SK-N-SH (cell line): ENCODE data around the gene CKS2. TPM values are rescaled to one million over a fixed set of nuclear protein-coding genes. Genes with fewer than 3 reads are reported as not detected.

Experiments
- CTCF ChIA-PET: fragments of 300-600, 350-600 bp; formaldehyde crosslinking; extraction: SDS; loops from one replicate; lab custom pipeline; 2021; lab: Yijun Ruan, JAX
- POLR2A ChIA-PET: fragments of 350-600 bp; sonication (Branson Sonifier 250); formaldehyde crosslinking; extraction: SDS; loops from one replicate; lab custom pipeline; 2020; ENCODE audit warnings: antibody characterized with exemption, inconsistent platforms; lab: Yijun Ruan, JAX
- DNase-seq: peaks from one replicate; pipeline ENCODE4 v3.0.0; 2012
- H2AFZ ChIP-seq: fragments of 200-600 bp; sonication (generic); 2 replicates; pipeline ENCODE4 v1.8.1; 2016; ENCODE audit warnings: antibody characterized with exemption, mild to moderate bottlenecking, low read depth
- H3F3A ChIP-seq: fragments of 200-600 bp; sonication (generic); replicated peaks from 2 replicates; pipeline ENCODE3; 2016; ENCODE audit warnings: antibody characterized with exemption, mild to moderate bottlenecking; ENCODE audit not compliant: insufficient read depth
- H3K27ac ChIP-seq, 2 experiments: fragments of 200-500 bp in 1 of 2; fragments of 200-600 bp in 1 of 2; sonication (Bioruptor generic) in 1 of 2; sonication (generic), shearing (Covaris generic) in 1 of 2; 2 replicates each; pipeline versions ENCODE4 v1.5.1 to v1.6.1; 2014 to 2016; ENCODE audit warnings: low read depth in 2 of 2, inconsistent platforms in 1 of 2, low read length in 1 of 2, mild to moderate bottlenecking in 1 of 2, mixed read lengths in 1 of 2
- H3K27me3 ChIP-seq: fragments of 200-600 bp; sonication (generic), shearing (Covaris generic); 2 replicates; pipeline ENCODE4 v1.6.1; 2016; ENCODE audit warnings: mixed run types; ENCODE audit not compliant: insufficient read depth
- H3K36me3 ChIP-seq, 2 experiments: fragments of 200-500 bp in 1 of 2; fragments of 200-600 bp in 1 of 2; sonication (Bioruptor generic) in 1 of 2; sonication (generic) in 1 of 2; replicated peaks in 1 of 2; 2 replicates each; pipeline versions ENCODE3 to v1.5.1; 2014 to 2016; ENCODE audit warnings: low read length in 1 of 2, mild to moderate bottlenecking in 1 of 2; ENCODE audit not compliant: insufficient read depth in 2 of 2, control insufficient read depth in 1 of 2
- H3K4me1 ChIP-seq, 2 experiments: fragments of 200-500 bp in 1 of 2; fragments of 200-600 bp in 1 of 2; sonication (Bioruptor generic) in 1 of 2; sonication (generic), shearing (Covaris generic) in 1 of 2; 2 replicates each; pipeline versions ENCODE4 v1.5.1 to v1.6.1; 2014 to 2016; ENCODE audit warnings: low read depth in 1 of 2, low read length in 1 of 2, mixed run types in 1 of 2; ENCODE audit not compliant: insufficient read depth in 2 of 2, control insufficient read depth in 1 of 2
- H3K4me2 ChIP-seq: fragments of 200-600 bp; sonication (generic), shearing (Covaris generic); 2 replicates; pipeline ENCODE4 v1.6.1; 2017; ENCODE audit warnings: mixed run types
- H3K4me3 ChIP-seq, 2 experiments: fragments of 200-500 bp in 1 of 2; fragments of 200-600 bp in 1 of 2; sonication (Bioruptor generic) in 1 of 2; sonication (generic), shearing (Covaris generic) in 1 of 2; 2 replicates each; pipeline versions ENCODE4 v1.5.1 to v1.8.1; 2014 to 2016; ENCODE audit warnings: low read depth in 2 of 2, inconsistent platforms in 1 of 2, low read length in 1 of 2, mild to moderate bottlenecking in 1 of 2, mixed read lengths in 1 of 2, moderate library complexity in 1 of 2
- H3K79me2 ChIP-seq: fragments of 200-600 bp; sonication (generic); 2 replicates; pipeline ENCODE4 v1.8.1; 2017; ENCODE audit warnings: mild to moderate bottlenecking; ENCODE audit not compliant: insufficient read depth
- H3K9ac ChIP-seq: fragments of 200-600 bp; sonication (generic); 2 replicates; pipeline ENCODE4 v1.6.1; 2017; ENCODE audit warnings: mixed run types
- H3K9me2 ChIP-seq: fragments of 200-600 bp; sonication (generic); 2 replicates; pipeline ENCODE4 v1.6.1; 2017; ENCODE audit warnings: mixed run types
- H3K9me3 ChIP-seq: fragments of 200-600 bp; sonication (generic); 2 replicates; pipeline ENCODE4 v1.6.1; 2017; ENCODE audit warnings: mixed run types, mild to moderate bottlenecking, moderate library complexity
- H4K20me1 ChIP-seq: fragments of 200-600 bp; sonication (generic); 2 replicates; pipeline ENCODE4 v1.6.1; 2017; ENCODE audit warnings: mild to moderate bottlenecking, mixed run types; ENCODE audit not compliant: insufficient read depth
- ELF1 ChIP-seq: IDR thresholded peaks from 2 replicates; pipeline ENCODE4 v1.4.0; 2012
- EZH2phosphoT487 ChIP-seq: fragments of 200-600 bp; sonication (generic); IDR thresholded peaks from 2 replicates; pipeline ENCODE4 v1.6.1; 2017; ENCODE audit warnings: low read depth, mixed run types, mild to moderate bottlenecking, antibody characterized with exemption, moderate library complexity, borderline replicate concordance
- FOXJ3 ChIP-seq: sonication (generic); formaldehyde crosslinking; IDR thresholded peaks from 2 replicates; pipeline ENCODE4 v1.5.1; 2020; ENCODE audit warnings: mild to moderate bottlenecking, missing genetic modification reagents
- GABPA ChIP-seq: IDR thresholded peaks from 2 replicates; pipeline ENCODE4 v1.4.0; 2012; ENCODE audit warnings: low read depth, mild to moderate bottlenecking
- IRF3 ChIP-seq: fragments of 150-350 bp; IDR thresholded peaks from 2 replicates; pipeline ENCODE4 v1.6.1; 2016; ENCODE audit warnings: mild to moderate bottlenecking, low read depth, low read length
- MEF2A ChIP-seq: IDR thresholded peaks from 2 replicates; pipeline ENCODE4 v1.4.0; 2012; ENCODE audit warnings: low read depth, borderline replicate concordance
- MXI1 ChIP-seq: IDR thresholded peaks from 2 replicates; pipeline ENCODE4 v1.6.1; 2012; ENCODE audit warnings: mild to moderate bottlenecking, low read depth, low read length, improper control_type of control experiment
- NFIC ChIP-seq: IDR thresholded peaks from 2 replicates; pipeline ENCODE4 v1.4.0; 2012; ENCODE audit warnings: borderline replicate concordance
- PBX3 ChIP-seq: IDR thresholded peaks from 2 replicates; pipeline ENCODE4; 2012
- POLR2AphosphoS5 ChIP-seq: IDR thresholded peaks from 2 replicates; pipeline ENCODE4 v1.6.1; 2012; ENCODE audit warnings: low read depth, low read length
- RFX5 ChIP-seq: IDR thresholded peaks from 2 replicates; pipeline ENCODE4 v1.6.1; 2012; ENCODE audit warnings: mild to moderate bottlenecking, improper control_type of control experiment, low read length
- SIN3A ChIP-seq: IDR thresholded peaks from 2 replicates; pipeline ENCODE4 v1.6.1; 2012; ENCODE audit warnings: low read depth, mild to moderate bottlenecking, low read length, moderate library complexity, borderline replicate concordance
- TAF1 ChIP-seq: IDR thresholded peaks from 2 replicates; pipeline ENCODE4 v1.6.1; 2012; ENCODE audit warnings: low read depth, mild to moderate bottlenecking, low read length, moderate library complexity, borderline replicate concordance
- TCF12 ChIP-seq: IDR thresholded peaks from 2 replicates; pipeline ENCODE4 v1.4.0; 2012
- TEAD4 ChIP-seq: IDR thresholded peaks from 2 replicates; pipeline ENCODE4 v1.4.0; 2012; ENCODE audit warnings: mild to moderate bottlenecking, borderline replicate concordance; ENCODE audit not compliant: insufficient read depth
- YY1 ChIP-seq: IDR thresholded peaks from 2 replicates; pipeline ENCODE4 v1.4.0; 2012; ENCODE audit warnings: low read depth, mild to moderate bottlenecking
- WGBS: methylation state at CpG from one replicate; pipeline ENCODE4 v1.1.6; 2017; ENCODE audit warnings: low lambda C conversion rate; 5-methylcytosine and 5-hydroxymethylcytosine counted together
- polyA plus RNA-seq, 3 experiments: library from polyadenylated mRNA; depleted of rRNA; stranded (reverse); fragments of >200 nt; gene quantifications; 2 replicates each; pipeline ENCODE4 v1.2.3, GENCODE V29; 2012
- TF ChIP-seq, protein P1 (sequence below): IDR thresholded peaks from 2 replicates; pipeline ENCODE4 v1.4.0; 2012; ENCODE audit warnings: low read depth, borderline replicate concordance
- TF ChIP-seq, protein P2 (sequence below): fragments of 150-350 bp; IDR thresholded peaks from 2 replicates; pipeline ENCODE4 v1.6.1; 2017; ENCODE audit warnings: antibody characterized with exemption, low read length, low read depth, borderline replicate concordance
- TF ChIP-seq, protein P3 (sequence below): IDR thresholded peaks from 2 replicates; pipeline ENCODE4 v1.4.0; 2012; ENCODE audit warnings: low read depth

CKS2 gene
- polyA plus RNA-seq, 1 of the 3 experiments (the other 2 are of a cell fraction) = 362 TPM

- Histone ChIP-seq H3K4me2 (peak overlapping the region; percentile 89; the same call in 1 of the 2 replicates), H3K9me2 (no peaks in the 10 kb centered on the region), H3K79me2 (peaks cover 92% of the 10 kb centered on the region), H3K36me3 (peaks cover 36 to 45% of the 10 kb centered on the region in 2 experiments), H3K27me3 (no peaks in the 10 kb centered on the region), H3F3A (peaks cover 47% of the 10 kb centered on the region), H3K27ac (peak overlapping the region; percentile 96 to 99), H3K4me1 (peaks cover 23 to 26% of the 10 kb centered on the region in 2 experiments), H3K9ac (peak overlapping the region; percentile 93; the same call in 1 of the 2 replicates), H3K4me3 (peak overlapping the region in 1 of 2 experiments; percentile 73; a peak in 1 of 4 replicates), H3K9me3 (no peaks in the 10 kb centered on the region), H2AFZ (no peak overlapping the region), H4K20me1 (peaks cover 26% of the 10 kb centered on the region; the same call in 1 of the 2 replicates)
- DNase-seq = no peak
- ChIA-PET CTCF (no interaction called here), POLR2A (no interaction called here)
- WGBS = 75% methylated on average over 4 of the region's 4 CpGs
- TF ChIP-seq PBX3 = no peak
- TF ChIP-seq GABPA = no peak
- TF ChIP-seq NFIC = no peak
- no peak for TF ChIP-seq FOXJ3 (CRISPR knock-in tag)
- TF ChIP-seq POLR2AphosphoS5 = peak; percentile 32; the same call in 1 of the 2 replicates
These were observed 6.3 kb downstream of the CKS2 start for GRCh38 chr9:89317282-89317681.

GRCh38 chr9:89318123-89319014 lies 7.4 kb downstream of the CKS2 start, which contains the start of gene SECISBP2:
SECISBP2 (plus strand) TSS chr9:89318500; CDS start chr9:89318577, 77 bp downstream.
- peak within 1 kb of the TSS; percentile 93 for H3K9ac ChIP-seq
- H3K27ac ChIP-seq = peak within 1 kb of the TSS; percentile 96 to 99
- peaks cover 92% of the 10 kb centered on the region for H3K79me2 ChIP-seq
- WGBS = 3% methylated on average over 15 of the region's 91 CpGs
- CTCF ChIA-PET = interaction anchor here (0.5 to 3.5 kb wide), 19 partner anchors 8 to 1342 kb away, joined by 3 to 34 read pairs (median 3); partner anchors contain the start of gene CKS2
- H2AFZ ChIP-seq = peak within 1 kb of the TSS; percentile 64; the same call in 1 of the 2 replicates
- H3K36me3 ChIP-seq = peaks cover 36 to 50% of the 10 kb centered on the region in 2 experiments
- POLR2A ChIA-PET = interaction anchor here (0.6 to 1.0 kb wide), 6 partner anchors 8 to 1038 kb away, joined by 3 to 5 read pairs (median 3); no protein-coding TSS in a partner anchor
- H4K20me1 ChIP-seq = peaks cover 20% of the 10 kb centered on the region
- peak; percentile 94 for DNase-seq
- peak within 1 kb of the TSS; percentile 89 for H3K4me2 ChIP-seq
- no peaks in the 10 kb centered on the region for H3K9me2 ChIP-seq
- H3K4me3 ChIP-seq = peak within 1 kb of the TSS; percentile 73 to 77
- H3K27me3 ChIP-seq = no peaks in the 10 kb centered on the region
- peaks cover 47% of the 10 kb centered on the region for H3F3A ChIP-seq
- H3K9me3 ChIP-seq = no peaks in the 10 kb centered on the region
- H3K4me1 ChIP-seq = peaks cover 23 to 31% of the 10 kb centered on the region in 2 experiments
- no peak for TF ChIP-seq IRF3
- peak; percentile 56 for TF ChIP-seq TAF1
- peak; percentile 17; the same call in 1 of the 2 replicates for TF ChIP-seq TCF12
- TF ChIP-seq, protein P1, sequence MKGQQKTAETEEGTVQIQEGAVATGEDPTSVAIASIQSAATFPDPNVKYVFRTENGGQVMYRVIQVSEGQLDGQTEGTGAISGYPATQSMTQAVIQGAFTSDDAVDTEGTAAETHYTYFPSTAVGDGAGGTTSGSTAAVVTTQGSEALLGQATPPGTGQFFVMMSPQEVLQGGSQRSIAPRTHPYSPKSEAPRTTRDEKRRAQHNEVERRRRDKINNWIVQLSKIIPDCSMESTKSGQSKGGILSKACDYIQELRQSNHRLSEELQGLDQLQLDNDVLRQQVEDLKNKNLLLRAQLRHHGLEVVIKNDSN = peak; percentile 71
- TF ChIP-seq YY1 = peak; percentile 66
- TF ChIP-seq, protein P2, sequence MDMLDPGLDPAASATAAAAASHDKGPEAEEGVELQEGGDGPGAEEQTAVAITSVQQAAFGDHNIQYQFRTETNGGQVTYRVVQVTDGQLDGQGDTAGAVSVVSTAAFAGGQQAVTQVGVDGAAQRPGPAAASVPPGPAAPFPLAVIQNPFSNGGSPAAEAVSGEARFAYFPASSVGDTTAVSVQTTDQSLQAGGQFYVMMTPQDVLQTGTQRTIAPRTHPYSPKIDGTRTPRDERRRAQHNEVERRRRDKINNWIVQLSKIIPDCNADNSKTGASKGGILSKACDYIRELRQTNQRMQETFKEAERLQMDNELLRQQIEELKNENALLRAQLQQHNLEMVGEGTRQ = no peak
- peak; percentile 51 for TF ChIP-seq PBX3
- peak; percentile 97 for TF ChIP-seq MXI1
- peak; percentile 90; the same call in 1 of the 2 replicates for TF ChIP-seq SIN3A
- TF ChIP-seq, protein P3, sequence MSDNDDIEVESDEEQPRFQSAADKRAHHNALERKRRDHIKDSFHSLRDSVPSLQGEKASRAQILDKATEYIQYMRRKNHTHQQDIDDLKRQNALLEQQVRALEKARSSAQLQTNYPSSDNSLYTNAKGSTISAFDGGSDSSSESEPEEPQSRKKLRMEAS = peak; percentile 100
- peak; percentile 98 for TF ChIP-seq GABPA
- peak; percentile 92 for TF ChIP-seq POLR2AphosphoS5
- peak; percentile 5; the same call in 1 of the 2 replicates for TF ChIP-seq MEF2A
- peak; percentile 52; the same call in 1 of the 2 replicates for TF ChIP-seq RFX5
- no peak for TF ChIP-seq EZH2phosphoT487
- TF ChIP-seq ELF1 = peak; percentile 97
- peak; percentile 1; the same call in 1 of the 2 replicates for TF ChIP-seq TEAD4
